Lower leg skin (tissue), 3 donors: ENCODE data around the gene FBXO15.

Experiments
- POLR2A ChIP-seq, 2 donors: fragments of 450-650 bp; IDR thresholded peaks; one replicate each; pipeline ENCODE4 v1.6.1; 2016 to 2017; ENCODE audit warnings: antibody characterized with exemption in 2 of 2, mild to moderate bottlenecking in 1 of 2, moderate library complexity in 1 of 2
- TF ChIP-seq, protein P1 (sequence below), 3 donors: fragments of 450-650 bp; IDR thresholded peaks; one replicate each; pipeline ENCODE4 v1.5.1; 2016; ENCODE audit warnings: antibody characterized with exemption in 3 of 3, mild to moderate bottlenecking in 3 of 3, moderate library complexity in 2 of 3

DNA sequence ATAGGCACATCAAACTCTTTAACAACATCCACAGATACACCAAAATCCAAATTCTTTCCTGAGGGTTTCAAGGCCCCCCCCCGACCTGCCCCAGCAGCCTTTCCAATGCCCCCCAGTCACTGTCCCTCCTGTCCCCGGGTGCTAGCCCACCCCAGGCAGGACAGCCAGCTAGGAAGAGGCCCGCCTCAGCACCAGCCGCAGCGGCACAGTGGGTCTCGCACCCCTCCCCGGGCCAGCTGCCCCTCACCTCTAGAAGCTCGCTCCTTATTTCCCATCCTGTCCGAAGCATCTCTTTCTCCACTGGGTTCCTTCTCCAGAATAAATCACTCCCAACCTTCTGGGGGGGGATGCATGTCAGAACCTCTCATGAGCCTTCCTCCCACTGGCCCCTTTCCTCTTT is 69.4 kb downstream of the FBXO15 start:
- TF ChIP-seq, protein P1, sequence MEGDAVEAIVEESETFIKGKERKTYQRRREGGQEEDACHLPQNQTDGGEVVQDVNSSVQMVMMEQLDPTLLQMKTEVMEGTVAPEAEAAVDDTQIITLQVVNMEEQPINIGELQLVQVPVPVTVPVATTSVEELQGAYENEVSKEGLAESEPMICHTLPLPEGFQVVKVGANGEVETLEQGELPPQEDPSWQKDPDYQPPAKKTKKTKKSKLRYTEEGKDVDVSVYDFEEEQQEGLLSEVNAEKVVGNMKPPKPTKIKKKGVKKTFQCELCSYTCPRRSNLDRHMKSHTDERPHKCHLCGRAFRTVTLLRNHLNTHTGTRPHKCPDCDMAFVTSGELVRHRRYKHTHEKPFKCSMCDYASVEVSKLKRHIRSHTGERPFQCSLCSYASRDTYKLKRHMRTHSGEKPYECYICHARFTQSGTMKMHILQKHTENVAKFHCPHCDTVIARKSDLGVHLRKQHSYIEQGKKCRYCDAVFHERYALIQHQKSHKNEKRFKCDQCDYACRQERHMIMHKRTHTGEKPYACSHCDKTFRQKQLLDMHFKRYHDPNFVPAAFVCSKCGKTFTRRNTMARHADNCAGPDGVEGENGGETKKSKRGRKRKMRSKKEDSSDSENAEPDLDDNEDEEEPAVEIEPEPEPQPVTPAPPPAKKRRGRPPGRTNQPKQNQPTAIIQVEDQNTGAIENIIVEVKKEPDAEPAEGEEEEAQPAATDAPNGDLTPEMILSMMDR (IDR thresholded peaks at IDR 0.05), result no peak
- TF ChIP-seq POLR2A (IDR thresholded peaks at IDR 0.05), result no peak
